Parathyroid adenoma (tissue), 2 donors: Measurements from ENCODE around the gene KRT33B.

ENCODE experiments used
- H2AFZ ChIP-seq: fragments of 300-600 bp; sonication (generic); one replicate; pipeline ENCODE4 v1.7.0; 2017; ENCODE audit warnings: antibody characterized with exemption, mild to moderate bottlenecking
- H3K27ac ChIP-seq: fragments of 300-600 bp; sonication (generic); one replicate; pipeline ENCODE4 v1.7.0; 2017
- H3K27me3 ChIP-seq: fragments of 300-600 bp; sonication (generic); one replicate; pipeline ENCODE4 v1.7.0; 2017; ENCODE audit warnings: low read length; ENCODE audit not compliant: control insufficient read depth, insufficient read depth
- H3K36me3 ChIP-seq: fragments of 300-600 bp; sonication (generic); one replicate; pipeline ENCODE4 v1.7.0; 2017; ENCODE audit warnings: low read length; ENCODE audit not compliant: control insufficient read depth, insufficient read depth
- H3K4me1 ChIP-seq: fragments of 300-600 bp; sonication (generic); one replicate; pipeline ENCODE4 v1.7.0; 2017; ENCODE audit warnings: control low read depth
- H3K4me2 ChIP-seq: fragments of 300-600 bp; sonication (generic); one replicate; pipeline ENCODE4 v1.7.0; 2017; ENCODE audit warnings: low read length
- H3K4me3 ChIP-seq: fragments of 300-600 bp; sonication (generic); one replicate; pipeline ENCODE4 v1.7.0; 2017; ENCODE audit warnings: low read depth, low read length
- H3K79me2 ChIP-seq: fragments of 300-600 bp; sonication (generic); one replicate; pipeline ENCODE4 v1.7.0; 2017; ENCODE audit warnings: control low read depth
- H3K9ac ChIP-seq: fragments of 300-600 bp; sonication (generic); one replicate; pipeline ENCODE4 v1.7.0; 2017; ENCODE audit warnings: mild to moderate bottlenecking
- H3K9me3 ChIP-seq: fragments of 300-600 bp; sonication (generic); one replicate; pipeline ENCODE4 v1.7.0; 2017; ENCODE audit warnings: low read length; ENCODE audit not compliant: control insufficient read depth
- TF ChIP-seq, protein P1 (sequence below): fragments of 300-600 bp; sonication (generic); IDR thresholded peaks from one replicate; pipeline ENCODE4 v1.7.0; 2017; ENCODE audit warnings: antibody characterized with exemption, mild to moderate bottlenecking
- donor health status: primary hyperparathyroidism.

The KRT33B gene

DNA sequence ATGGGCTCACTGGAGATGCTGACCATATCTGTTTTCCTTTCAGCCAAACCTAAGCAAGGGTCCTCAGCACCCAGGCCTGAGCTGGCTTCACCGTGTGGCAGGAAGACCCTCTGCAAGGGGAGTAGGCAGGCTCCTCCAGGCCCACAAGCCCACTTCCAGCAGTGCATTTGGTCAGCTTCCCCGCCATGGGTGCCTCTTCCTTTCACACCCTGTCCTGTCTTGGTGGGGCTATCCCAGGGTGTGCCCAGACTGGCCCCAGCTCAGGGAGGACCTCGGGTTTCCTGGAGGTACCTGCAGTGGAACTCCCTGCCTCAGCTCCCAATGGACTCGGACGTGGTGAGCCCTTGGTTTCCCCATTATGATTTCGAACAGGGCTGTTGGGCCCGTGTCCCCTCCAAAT is 41.4 kb downstream of the KRT33B start:
- no peak overlapping the region for H3K4me2 ChIP-seq
- no peak overlapping the region for H2AFZ ChIP-seq
- no peaks in the 10 kb centered on the region for H3K36me3 ChIP-seq
- no peaks in the 10 kb centered on the region for H3K9me3 ChIP-seq
- TF ChIP-seq, protein P1, sequence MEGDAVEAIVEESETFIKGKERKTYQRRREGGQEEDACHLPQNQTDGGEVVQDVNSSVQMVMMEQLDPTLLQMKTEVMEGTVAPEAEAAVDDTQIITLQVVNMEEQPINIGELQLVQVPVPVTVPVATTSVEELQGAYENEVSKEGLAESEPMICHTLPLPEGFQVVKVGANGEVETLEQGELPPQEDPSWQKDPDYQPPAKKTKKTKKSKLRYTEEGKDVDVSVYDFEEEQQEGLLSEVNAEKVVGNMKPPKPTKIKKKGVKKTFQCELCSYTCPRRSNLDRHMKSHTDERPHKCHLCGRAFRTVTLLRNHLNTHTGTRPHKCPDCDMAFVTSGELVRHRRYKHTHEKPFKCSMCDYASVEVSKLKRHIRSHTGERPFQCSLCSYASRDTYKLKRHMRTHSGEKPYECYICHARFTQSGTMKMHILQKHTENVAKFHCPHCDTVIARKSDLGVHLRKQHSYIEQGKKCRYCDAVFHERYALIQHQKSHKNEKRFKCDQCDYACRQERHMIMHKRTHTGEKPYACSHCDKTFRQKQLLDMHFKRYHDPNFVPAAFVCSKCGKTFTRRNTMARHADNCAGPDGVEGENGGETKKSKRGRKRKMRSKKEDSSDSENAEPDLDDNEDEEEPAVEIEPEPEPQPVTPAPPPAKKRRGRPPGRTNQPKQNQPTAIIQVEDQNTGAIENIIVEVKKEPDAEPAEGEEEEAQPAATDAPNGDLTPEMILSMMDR, result no peak
- H3K79me2 ChIP-seq, result no peaks in the 10 kb centered on the region
- H3K9ac ChIP-seq, result no peak overlapping the region
- H3K27ac ChIP-seq, result no peak overlapping the region
- H3K4me1 ChIP-seq, result no peaks in the 10 kb centered on the region
- no peaks in the 10 kb centered on the region for H3K27me3 ChIP-seq
- no peak overlapping the region for H3K4me3 ChIP-seq

DNA sequence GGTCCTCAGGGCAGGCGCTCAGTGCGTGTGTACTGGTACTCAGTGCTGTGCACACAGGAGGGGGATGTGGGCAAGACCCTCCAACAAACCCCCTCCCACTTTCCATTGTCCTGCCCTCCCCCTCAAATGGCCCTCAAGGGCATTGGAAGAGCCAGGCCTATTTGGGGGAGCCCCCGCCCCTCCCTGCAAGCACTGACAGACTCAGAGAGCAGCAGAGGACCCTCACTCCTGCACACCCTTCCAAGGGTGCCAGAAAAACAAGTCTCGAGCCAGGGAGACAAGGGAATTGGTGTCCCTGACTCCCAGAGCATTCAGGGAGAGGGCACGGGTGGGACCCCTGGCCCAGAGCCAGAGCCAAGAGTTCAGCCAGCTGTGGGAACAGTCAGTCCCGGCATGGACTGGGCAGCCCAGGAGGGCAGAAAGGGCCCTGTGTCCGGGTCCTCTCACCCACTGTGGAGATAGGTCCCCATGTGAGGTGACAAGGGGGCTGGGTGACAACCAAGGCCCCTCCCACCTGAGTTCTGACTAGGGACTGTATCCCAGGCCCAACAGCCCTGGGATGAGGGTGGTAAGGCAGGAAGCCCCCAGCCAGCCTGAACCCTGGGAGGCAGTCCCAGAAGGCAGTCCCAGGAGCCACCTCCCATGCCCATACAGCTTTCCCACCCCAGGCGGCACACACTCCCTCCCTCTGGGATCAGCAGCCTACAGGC is 42.0 kb downstream of the KRT33B start:
- H3K27ac ChIP-seq, result no peak overlapping the region
- H3K27me3 ChIP-seq, result no peaks in the 10 kb centered on the region
- no peaks in the 10 kb centered on the region for H3K9me3 ChIP-seq
- no peaks in the 10 kb centered on the region for H3K79me2 ChIP-seq
- no peaks in the 10 kb centered on the region for H3K36me3 ChIP-seq
- H3K4me2 ChIP-seq, result no peak overlapping the region
- H3K9ac ChIP-seq, result no peak overlapping the region
- no peaks in the 10 kb centered on the region for H3K4me1 ChIP-seq
- H2AFZ ChIP-seq, result no peak overlapping the region
- H3K4me3 ChIP-seq, result no peak overlapping the region
- TF ChIP-seq, protein P1, result no peak

DNA sequence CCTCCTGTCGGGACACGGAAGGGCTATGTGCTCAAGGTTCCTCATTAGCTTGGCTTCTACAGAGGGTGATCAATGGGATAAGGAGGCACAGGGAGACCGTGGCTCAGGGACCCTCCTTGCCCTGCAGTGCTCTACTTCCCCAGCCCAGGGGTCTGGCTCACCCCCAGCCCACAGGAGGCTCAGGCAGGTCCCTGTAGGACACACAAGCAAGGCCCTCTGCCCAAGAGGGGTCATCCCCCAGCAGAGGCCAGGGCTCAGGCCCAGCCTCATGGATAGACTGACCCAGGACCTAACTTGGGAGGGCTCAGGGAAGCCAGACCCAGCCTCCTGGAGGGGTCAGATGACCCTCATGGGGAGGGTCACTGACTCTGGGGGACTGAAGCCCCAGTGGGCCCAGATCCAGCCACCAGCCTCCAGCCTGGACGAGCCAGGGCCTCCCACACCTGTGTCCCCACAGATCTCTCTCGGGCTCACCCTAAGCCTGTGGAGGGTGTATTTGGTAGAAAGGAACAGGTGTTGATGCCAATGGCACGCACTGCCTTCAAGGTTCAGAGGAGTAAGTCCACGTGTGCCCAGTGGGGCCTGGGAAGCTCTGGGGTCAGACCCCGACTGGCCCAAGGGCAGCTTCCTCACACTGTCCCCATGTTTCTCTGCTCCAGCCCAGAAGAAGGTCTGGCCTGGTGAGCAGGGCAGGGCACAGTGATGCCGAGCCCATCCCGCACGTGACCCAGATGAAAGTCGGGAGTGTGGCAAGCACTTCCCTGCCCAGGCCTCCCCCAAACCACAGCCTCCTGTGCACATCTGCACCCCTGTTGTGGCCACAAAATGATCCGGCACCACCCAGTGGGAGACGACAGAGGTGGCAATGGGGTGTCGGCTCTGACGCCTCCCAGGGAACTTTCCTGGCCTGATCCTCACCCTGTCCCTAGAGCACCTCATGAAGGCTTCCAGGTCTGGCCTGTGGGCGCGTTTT is 43.2 kb downstream of the KRT33B start:
- no peak overlapping the region for H3K4me3 ChIP-seq
- H3K4me2 ChIP-seq, result no peak overlapping the region
- TF ChIP-seq, protein P1, result no peak
- no peaks in the 10 kb centered on the region for H3K36me3 ChIP-seq
- no peak overlapping the region for H2AFZ ChIP-seq
- H3K4me1 ChIP-seq, result no peaks in the 10 kb centered on the region
- no peak overlapping the region for H3K27ac ChIP-seq
- no peaks in the 10 kb centered on the region for H3K9me3 ChIP-seq
- H3K79me2 ChIP-seq, result no peaks in the 10 kb centered on the region
- H3K9ac ChIP-seq, result no peak overlapping the region
- no peaks in the 10 kb centered on the region for H3K27me3 ChIP-seq

DNA sequence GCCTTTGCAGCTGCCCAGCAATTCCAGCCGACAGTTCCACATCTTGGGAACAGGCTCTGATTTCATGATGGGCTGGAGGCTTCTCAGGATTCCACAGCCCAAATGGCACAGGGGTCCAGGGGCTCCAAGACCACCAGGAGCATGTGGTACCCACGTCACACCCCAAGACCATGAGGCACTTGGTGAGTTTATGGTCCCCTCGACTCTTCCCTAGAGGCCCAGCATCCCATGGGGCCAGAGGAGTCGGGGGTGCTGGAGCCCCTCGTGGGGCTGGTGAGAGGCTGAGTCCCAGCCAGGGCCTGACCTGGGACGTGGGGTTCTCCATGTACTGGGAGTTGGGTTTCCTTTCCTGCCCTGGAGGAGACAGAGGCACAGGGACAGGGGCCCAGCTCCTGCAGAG is 44.0 kb downstream of the KRT33B start:
- Histone ChIP-seq H3K4me3 (no peak overlapping the region), H3K27ac (no peak overlapping the region), H3K4me1 (no peaks in the 10 kb centered on the region), H3K36me3 (no peaks in the 10 kb centered on the region), H3K4me2 (no peak overlapping the region), H3K9ac (no peak overlapping the region), H2AFZ (no peak overlapping the region), H3K27me3 (no peaks in the 10 kb centered on the region), H3K9me3 (no peaks in the 10 kb centered on the region), H3K79me2 (no peaks in the 10 kb centered on the region)
- TF ChIP-seq, protein P1, result no peak
